Thoracic aorta (tissue), 2 donors: ENCODE results near the gene PIP5K1C. TPM values are rescaled to one million over a fixed set of nuclear protein-coding genes. Genes with fewer than 3 reads are reported as not detected.

Source experiments
- total RNA-seq, 2 donors: library from RNA; depleted of rRNA; stranded (reverse); fragments of >200 nt; gene quantifications; one replicate each; pipeline versions ENCODE4 v1.1.0 to v1.2.3, GENCODE V29; 2016

PIP5K1C gene
- total RNA-seq, 2 donors from 2014 or later: 82.6 to 84.5 TPM

Other genes starting within 250 kb of the PIP5K1C start
- gene SMIM24, start 219.9 kb downstream of the PIP5K1C start, total RNA-seq: not detected
- gene SMIM44, start 217.0 kb downstream of the PIP5K1C start, total RNA-seq: not detected
- 10 to 100 TPM; 22.0 to 24.2 TPM for gene DOHH, start 199.8 kb downstream of the PIP5K1C start, total RNA-seq
- 10 to 100 TPM; 29.6 to 33.8 TPM for gene FZR1, start 194.2 kb downstream of the PIP5K1C start, total RNA-seq
- not detected for gene TEKTIP1, start 161.3 kb downstream of the PIP5K1C start, total RNA-seq
- gene MFSD12, start 142.9 kb downstream of the PIP5K1C start, total RNA-seq: 100 to 1,000 TPM in 1 of 2 donors, 10 to 100 TPM in 1; 85.6 to 112 TPM
- gene HMG20B, start 127.5 kb downstream of the PIP5K1C start, total RNA-seq: 100 to 1,000 TPM in 1 of 2 donors, 10 to 100 TPM in 1; 90.8 to 120 TPM
- 1 to 10 TPM; 1.1 to 1.6 TPM for gene GIPC3, start 115.0 kb downstream of the PIP5K1C start, total RNA-seq
- gene TBXA2R, start 93.6 kb downstream of the PIP5K1C start, total RNA-seq: 10 to 100 TPM; 29.4 to 39.1 TPM
- 10 to 100 TPM; 33.4 to 38.0 TPM for gene CACTIN, start 73.7 kb downstream of the PIP5K1C start, total RNA-seq
- 1 to 10 TPM in 1 of 2 donors, under 1 TPM in 1; 0.41 to 2.1 TPM for gene TJP3, start 7.9 kb upstream of the PIP5K1C start, total RNA-seq
- gene APBA3, start 61.2 kb upstream of the PIP5K1C start, total RNA-seq: 10 to 100 TPM; 17.4 to 26.8 TPM
- gene MRPL54, start 62.2 kb upstream of the PIP5K1C start, total RNA-seq: 10 to 100 TPM; 32.4 to 56.9 TPM
- not detected for gene RAX2, start 71.8 kb upstream of the PIP5K1C start, total RNA-seq
- gene MATK, start 85.9 kb upstream of the PIP5K1C start, total RNA-seq: 1 to 10 TPM; 5.4 to 6.4 TPM
- gene ZFR2, start 168.6 kb upstream of the PIP5K1C start, total RNA-seq: not detected
- gene ATCAY, start 180.2 kb upstream of the PIP5K1C start, total RNA-seq: not detected
- 1 to 10 TPM in 1 of 2 donors, not detected in 1; 1.8 TPM for gene NMRK2, start 232.6 kb upstream of the PIP5K1C start, total RNA-seq